Stimulated activated CD4-positive, alpha-beta T cell treated with anti-CD3 and anti-CD28 coated beads, TNF-alpha, amount 100 ng/mL, for 1 hour (primary cell): ENCODE results near the gene IGIP.
"Not testable (repeated sequence)": the region's sequence is repeated elsewhere in the genome, so short reads cannot be mapped to it uniquely, and the experiment has no call there.

ENCODE experiments used
- DNase-seq, 3 donors: peaks; one replicate each; pipeline ENCODE4 v3.0.0-alpha.2; 2020; ENCODE audit warnings: low read depth in 3 of 3, low spot score in 1 of 3

IGIP gene

DNA sequence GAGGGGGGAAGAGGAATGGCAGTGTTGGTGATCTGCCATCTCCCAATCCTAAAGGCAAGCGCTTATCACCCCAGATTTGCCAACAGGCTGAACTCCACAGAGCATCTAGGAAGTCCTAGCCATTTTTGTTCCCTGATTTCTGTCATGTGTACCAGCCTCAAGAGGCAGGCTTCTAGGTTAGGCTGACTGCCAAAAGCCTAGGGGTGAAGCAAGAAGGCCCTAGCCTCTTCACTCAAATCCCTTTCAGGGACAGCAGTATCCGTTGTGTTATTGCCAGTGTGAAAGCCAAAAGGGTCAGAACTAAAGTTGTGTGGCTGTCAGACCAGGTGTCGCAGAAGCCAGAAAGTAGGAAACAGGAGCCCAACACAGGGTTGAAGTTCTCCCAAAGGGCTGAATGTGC, 14.7 kb downstream of the IGIP start:
- DNase-seq = no peak

DNA sequence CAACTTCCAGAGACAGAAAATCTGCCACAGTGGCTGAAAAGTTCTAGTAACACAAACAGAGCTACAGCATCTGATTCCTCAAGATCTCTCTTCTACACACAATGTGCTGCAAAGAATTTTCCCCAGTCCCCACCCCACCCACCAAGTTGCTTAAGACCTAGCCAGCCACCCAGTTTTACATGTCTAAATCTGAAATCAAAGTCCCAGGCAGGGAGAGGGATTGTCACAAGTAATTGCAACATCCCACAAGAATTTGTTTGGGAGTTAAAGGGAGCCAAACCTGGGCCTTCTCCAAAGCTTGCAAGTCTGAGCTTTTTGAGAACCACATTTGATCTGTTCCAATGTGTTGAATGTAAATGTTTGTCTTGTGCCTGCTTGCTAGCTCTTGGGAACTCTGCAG, 15.5 kb downstream of the IGIP start:
- no peak for DNase-seq

DNA sequence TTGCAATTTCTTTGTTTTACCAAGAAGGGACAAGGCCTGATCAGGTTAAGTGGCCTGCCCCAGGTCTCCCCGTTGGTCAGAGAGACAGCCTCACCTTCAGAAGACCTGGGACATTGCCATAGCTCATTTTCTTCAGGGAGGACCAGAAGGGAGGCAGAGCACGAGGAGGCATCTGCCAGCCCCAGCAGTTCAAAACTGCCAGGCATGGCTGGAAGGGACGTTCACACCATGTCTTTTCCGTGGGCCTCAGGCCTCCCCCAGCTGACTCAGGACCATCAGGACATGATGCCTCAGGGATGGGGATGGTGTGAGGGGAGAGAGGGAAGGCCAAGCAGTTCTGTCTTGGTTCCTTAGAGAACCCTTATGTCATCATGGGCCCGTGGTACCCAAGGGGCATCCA, 16.5 kb downstream of the IGIP start:
- no peak for DNase-seq

DNA sequence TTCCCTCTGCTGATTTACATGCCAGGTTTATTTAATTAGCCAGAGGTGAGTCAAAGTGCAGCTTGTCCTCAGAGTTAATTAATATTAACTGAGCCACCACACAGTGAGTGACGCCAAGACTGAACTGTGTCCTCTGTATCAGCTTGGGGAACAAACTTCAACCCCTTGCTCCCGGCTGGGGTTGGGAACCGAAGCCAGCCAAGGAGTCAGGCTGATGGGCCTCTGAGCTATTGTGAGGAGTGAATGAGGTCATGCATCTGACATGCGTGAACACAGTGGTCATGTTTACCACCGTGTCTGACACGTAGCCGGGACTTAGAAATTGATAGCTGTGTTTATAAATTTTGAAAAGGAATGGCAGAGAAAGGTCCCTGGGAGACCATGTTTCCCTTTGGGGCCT, 17.1 kb downstream of the IGIP start:
- no peak for DNase-seq

- no peak for DNase-seq
These were observed 18.0 kb downstream of the IGIP start for GRCh38 chr5:140143521-140144258.

DNA sequence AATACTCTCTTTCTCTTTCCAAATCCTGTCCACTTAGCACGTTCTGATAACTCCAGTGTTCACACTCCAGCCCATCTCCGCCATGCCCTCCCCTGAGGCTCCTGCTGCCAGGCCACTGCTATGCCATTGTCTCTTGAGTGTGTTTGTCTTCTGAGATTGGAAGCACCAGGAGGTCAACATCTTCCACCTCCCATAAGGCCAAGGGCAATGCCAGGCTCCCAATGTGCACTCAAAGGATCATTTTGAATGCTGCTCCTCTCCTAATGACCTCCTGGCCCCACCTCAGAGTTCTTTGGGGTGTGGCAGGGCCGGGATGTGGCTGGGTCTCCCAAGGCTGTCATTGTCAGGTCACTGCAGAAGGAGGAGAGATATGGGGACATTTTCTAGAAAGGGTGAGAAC, 19.5 kb downstream of the IGIP start:
- no peak for DNase-seq

DNA sequence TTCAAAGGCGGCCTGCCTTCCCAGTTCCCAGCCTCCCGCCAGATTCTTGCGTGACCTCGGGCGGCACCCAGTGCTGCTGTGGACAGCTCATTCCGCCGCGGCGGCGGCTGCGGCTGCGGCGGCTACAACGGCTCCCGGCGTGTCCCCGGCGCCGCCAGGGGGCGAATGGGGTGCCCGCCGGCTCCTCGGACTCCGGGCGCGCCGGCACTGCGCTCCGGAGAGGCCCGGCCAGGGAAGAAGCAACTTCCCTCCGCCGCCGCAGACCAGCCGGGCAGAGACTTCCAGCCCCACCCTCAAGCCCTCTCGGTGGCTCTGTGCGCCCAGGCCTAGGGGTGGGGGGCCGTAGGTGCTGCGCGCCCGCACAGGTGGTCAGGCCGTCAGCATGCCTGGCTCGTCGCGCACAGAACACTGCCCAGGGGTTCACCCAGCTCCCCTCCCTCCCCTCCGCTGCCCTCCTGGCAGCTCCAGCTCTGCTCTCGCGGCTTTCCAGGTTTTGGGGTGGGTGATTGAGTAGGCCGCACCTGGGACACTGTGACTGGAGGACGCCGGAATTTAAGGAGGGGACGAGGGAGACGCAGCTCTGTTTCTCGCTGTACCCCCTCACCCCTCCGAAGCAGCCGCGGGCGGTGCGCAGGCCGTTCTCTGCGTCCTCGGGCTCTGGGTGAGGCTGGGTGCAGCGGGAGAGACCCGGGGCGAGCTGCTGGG, 20.2 kb downstream of the IGIP start:
- peak in 2 of 3 donors; percentile 27 to 36 for DNase-seq

- DNase-seq = no peak
These were observed 20.7 kb downstream of the IGIP start for GRCh38 chr5:140146523-140146842.

- DNase-seq = no peak
These were observed 21.7 kb downstream of the IGIP start for GRCh38 chr5:140147460-140147859.

DNA sequence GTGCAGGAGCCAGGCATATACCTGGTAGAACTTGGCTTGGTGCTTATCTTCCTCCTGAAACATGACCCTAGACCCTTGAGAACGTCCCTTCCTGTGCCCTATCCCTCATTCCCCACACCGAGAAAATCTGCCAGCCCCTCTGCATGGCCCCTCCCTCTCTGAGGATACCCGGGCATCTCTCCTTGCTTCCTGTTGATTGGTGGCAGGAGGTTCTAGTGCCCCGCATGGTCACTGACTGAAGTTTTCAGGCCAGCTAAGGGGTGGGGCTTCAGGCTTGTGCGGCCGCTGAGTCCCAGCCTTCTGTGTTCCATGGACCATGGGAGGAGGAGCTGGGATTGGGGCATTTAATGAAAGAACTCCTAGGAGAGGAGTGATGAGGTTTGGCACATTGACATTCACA, 22.8 kb downstream of the IGIP start:
- no peak for DNase-seq

- no peak for DNase-seq
These were observed 24.5 kb downstream of the IGIP start for GRCh38 chr5:140150201-140150600.

DNA sequence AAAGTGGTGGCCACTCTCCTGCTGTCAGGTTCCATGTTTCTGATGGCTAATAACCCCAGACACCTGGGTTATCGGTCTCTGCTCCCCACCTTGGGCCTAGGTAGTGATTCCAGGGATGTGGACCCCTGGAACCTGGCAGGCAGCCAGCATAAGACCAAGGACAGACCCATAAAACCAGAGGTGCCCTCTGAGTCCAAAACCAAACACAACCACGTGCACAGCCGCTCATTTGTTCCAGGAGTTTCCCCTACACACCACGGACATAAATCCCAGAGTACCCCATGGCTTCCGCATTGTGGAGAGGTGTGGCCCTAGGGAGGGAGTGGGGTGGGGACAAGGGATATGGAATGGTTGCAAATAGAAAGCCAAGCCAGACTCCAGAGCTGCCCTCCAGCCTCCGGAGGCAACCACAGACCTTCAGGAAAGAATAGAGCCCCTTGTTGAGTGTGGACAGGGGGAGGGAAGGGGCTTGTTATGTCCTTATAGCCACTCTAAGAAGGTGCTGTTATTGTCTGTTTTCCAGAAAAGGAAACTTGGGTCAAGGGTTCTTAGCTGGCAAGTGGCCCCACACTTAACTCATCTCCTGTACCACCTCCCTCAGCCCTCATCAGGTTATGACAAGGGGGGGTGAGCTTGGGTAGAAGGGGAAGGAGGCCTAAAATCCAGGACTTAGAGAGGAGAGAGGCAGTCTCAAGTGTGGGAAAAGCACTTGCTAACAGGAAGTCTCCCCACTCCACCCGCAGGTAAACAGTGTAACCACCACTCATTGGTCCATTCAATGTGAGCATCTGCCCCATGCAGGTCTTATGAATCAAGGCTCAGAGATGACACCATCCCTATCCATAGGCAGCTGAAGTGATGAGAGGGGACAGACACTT, 25.6 kb downstream of the IGIP start:
- no peak for DNase-seq

GRCh38 chr5:140152022-140152999, 26.6 kb downstream of the IGIP start:
- DNase-seq = no peak

DNA sequence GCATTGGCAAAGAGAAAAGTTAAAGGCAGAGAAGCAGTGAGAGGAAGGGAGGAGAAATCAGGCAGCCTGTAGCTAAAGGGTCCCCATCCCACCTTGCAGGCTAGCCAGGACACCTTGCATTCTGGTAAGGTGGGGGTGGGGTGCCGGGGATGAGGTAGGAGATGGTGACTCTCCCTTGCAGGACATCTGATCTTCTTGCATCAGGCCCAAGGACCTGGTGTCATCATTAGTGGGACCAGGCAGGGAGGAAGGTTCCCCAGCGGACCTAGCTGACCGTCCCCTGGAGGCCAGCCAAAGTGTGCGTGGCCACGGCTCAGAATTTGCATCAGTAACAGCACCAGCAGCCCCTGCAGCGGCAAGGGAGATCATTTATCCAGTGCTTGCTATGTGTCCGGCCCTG, 27.5 kb downstream of the IGIP start:
- no peak for DNase-seq

- no peak for DNase-seq
These were observed 28.2 kb downstream of the IGIP start for GRCh38 chr5:140153905-140154304.

DNA sequence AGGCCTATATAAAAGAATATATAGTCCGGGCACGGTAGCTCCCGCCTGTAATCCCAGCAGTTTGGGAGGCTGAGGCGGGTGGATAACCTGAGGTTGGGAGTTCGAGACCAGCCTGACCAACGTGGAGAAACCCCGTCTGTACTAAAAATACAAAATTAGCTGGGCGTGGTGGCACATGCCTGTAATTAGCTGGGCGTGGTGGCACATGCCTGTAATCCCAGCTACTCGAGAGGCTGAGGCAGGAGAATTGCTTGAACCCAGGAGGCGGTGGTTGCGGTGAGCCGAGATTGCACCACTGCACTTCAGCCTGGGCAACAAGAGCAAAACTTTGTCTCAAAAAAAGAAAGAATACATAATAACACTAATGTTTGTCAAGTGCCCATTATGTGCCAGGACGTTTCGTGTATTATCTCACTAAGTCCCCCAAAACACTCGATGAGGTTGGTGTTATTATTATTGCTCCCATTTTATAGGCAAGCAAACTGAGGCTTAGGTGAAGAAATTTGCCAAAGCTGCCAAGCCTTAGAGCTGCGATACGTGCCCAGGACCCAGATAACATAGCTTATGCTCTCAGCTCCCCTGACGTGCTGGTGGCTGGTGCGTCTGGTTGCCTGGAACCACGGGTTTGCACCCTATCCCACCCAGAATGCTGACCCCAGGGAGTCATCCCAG, 29.1 kb downstream of the IGIP start:
- DNase-seq = not testable (repeated sequence)

- peak; percentile 65 to 81 (median 78) for DNase-seq
These were observed 31.5 kb downstream of the IGIP start for GRCh38 chr5:140157032-140157781.

- no peak for DNase-seq
These were observed 33.5 kb downstream of the IGIP start for GRCh38 chr5:140159014-140159927.
